Activated CD8-positive, alpha-beta memory T cell treated with anti-CD3 and anti-CD28 coated beads for 4 hours (primary cell): ENCODE results near the gene TMCC1.
A peak's percentile ranks its signal among the peaks of the same experiment; 100 is the strongest.
"Not testable (repeated sequence)": the region's sequence is repeated elsewhere in the genome, so short reads cannot be mapped to it uniquely, and the experiment has no call there.

Experiments
- DNase-seq, 2 donors: peaks; one replicate each; pipeline ENCODE4 v3.0.0-alpha.2; 2020; ENCODE audit warnings: low read depth in 2 of 2

TMCC1 gene

GRCh38 chr3:129651435-129652202 lies 241.9 kb downstream of the TMCC1 start:
- no peak for DNase-seq

- peak in 1 of 2 donors; percentile 9 for DNase-seq
Measured at GRCh38 chr3:129650256-129650872, 243.1 kb downstream of the TMCC1 start.

- DNase-seq: no peak
Measured at GRCh38 chr3:129648391-129648790, 245.1 kb downstream of the TMCC1 start.

- no peak for DNase-seq
Measured at GRCh38 chr3:129645286-129645685, 248.2 kb downstream of the TMCC1 start.

GRCh38 chr3:129644836-129645235 lies 248.7 kb downstream of the TMCC1 start:
- no peak for DNase-seq

- not testable (repeated sequence) for DNase-seq
Measured at GRCh38 chr3:129641567-129642260, 251.8 kb downstream of the TMCC1 start.

GRCh38 chr3:129640985-129641384 lies 252.5 kb downstream of the TMCC1 start:
- not testable (repeated sequence) for DNase-seq

GRCh38 chr3:129638481-129638880 lies 255.0 kb downstream of the TMCC1 start:
- no peak for DNase-seq

- DNase-seq: no peak
Measured at GRCh38 chr3:129636082-129636481, 257.4 kb downstream of the TMCC1 start.

GRCh38 chr3:129635656-129636055 lies 257.9 kb downstream of the TMCC1 start:
- DNase-seq: no peak

- DNase-seq: no peak
Measured at GRCh38 chr3:129633751-129634481, 259.6 kb downstream of the TMCC1 start.

GRCh38 chr3:129632977-129633376 lies 260.5 kb downstream of the TMCC1 start:
- no peak for DNase-seq

- no peak for DNase-seq
Measured at GRCh38 chr3:129632556-129632955, 261.0 kb downstream of the TMCC1 start.

GRCh38 chr3:129632056-129632455 lies 261.5 kb downstream of the TMCC1 start:
- no peak for DNase-seq

GRCh38 chr3:129629011-129629410 lies 264.5 kb downstream of the TMCC1 start:
- DNase-seq: no peak

- no peak for DNase-seq
Measured at GRCh38 chr3:129628169-129628522, 265.4 kb downstream of the TMCC1 start.

- DNase-seq: peak in 1 of 2 donors; percentile 38
Measured at GRCh38 chr3:129627350-129628168, 266.0 kb downstream of the TMCC1 start.

GRCh38 chr3:129626744-129627349 lies 266.7 kb downstream of the TMCC1 start:
- peak in 1 of 2 donors; percentile 30 for DNase-seq

- DNase-seq: no peak
Measured at GRCh38 chr3:129625072-129625874, 268.2 kb downstream of the TMCC1 start.
